HCT116 (cell line): ENCODE data around the gene KCNH5. TPM values are rescaled to one million over a fixed set of nuclear protein-coding genes. Genes with fewer than 3 reads are reported as not detected.

ENCODE experiments used
- ATAC-seq: fragments of 200-7000 bp; cut with Tn5 transposase; 2 replicates; pipeline ENCODE4 v1.9.1; 2020; ENCODE audit warnings: mild to moderate bottlenecking, moderate library complexity
- BruUV-seq: library from RNA; stranded (reverse); fragments of 400-500 nt; replicated peaks from 2 replicates; lab custom pipeline; 2021; lab: Mats Ljungman, UMichigan
- CTCF ChIA-PET: fragments of 300-600 bp; sonication (Branson Sonifier 250); formaldehyde crosslinking; loops from one replicate; lab custom pipeline; 2021; ENCODE audit warnings: antibody characterized with exemption; lab: Charles Lee
- POLR2A ChIA-PET: fragments of 300-600, 350-600 bp; sonication (Branson Sonifier 250); formaldehyde crosslinking; loops from one replicate; lab custom pipeline; 2021; ENCODE audit warnings: antibody characterized with exemption; lab: Charles Lee
- RAD21 ChIA-PET, 2 experiments: fragments of 300-600 bp; sonication (Branson Sonifier 250); formaldehyde crosslinking; loops; one replicate each; lab custom pipeline; 2023; ENCODE audit warnings: low total read pairs in 2 of 2; ENCODE audit not compliant: uncharacterized antibody in 2 of 2, unreplicated experiment in 2 of 2, low non-redundant PET in 1 of 2; lab: Charles Lee
- DNase-seq: peaks from one replicate; pipeline ENCODE4 v3.0.0-alpha.2; 2010; ENCODE audit warnings: low read depth, low spot score
- H2AFZ ChIP-seq: fragments of 200-600 bp; shearing (Covaris generic), sonication (generic); 2 replicates; pipeline ENCODE4 v1.6.1; 2017; ENCODE audit warnings: low read depth, mixed run types, mixed read lengths, antibody characterized with exemption, low read length; ENCODE audit not compliant: poor library complexity, severe bottlenecking
- H3K27ac ChIP-seq: 2 replicates; pipeline ENCODE4 v1.5.1; 2012; ENCODE audit warnings: low read depth, low read length
- H3K27me3 ChIP-seq: fragments of 200-600 bp; sonication (generic); 2 replicates; pipeline ENCODE4 v1.6.1; 2016; ENCODE audit warnings: mixed run types, low read length, mixed read lengths; ENCODE audit not compliant: insufficient read depth
- H3K36me3 ChIP-seq, 2 experiments: fragments of 200-500 bp in 1 of 2; fragments of 200-600 bp in 1 of 2; sonication (Bioruptor generic) in 1 of 2; sonication (generic) in 1 of 2; 2 replicates each; pipeline versions ENCODE4 v1.5.1 to v1.6.1; 2014 to 2016; ENCODE audit warnings: low read length in 2 of 2, inconsistent platforms in 1 of 2, mixed read lengths in 1 of 2, mixed run types in 1 of 2; ENCODE audit not compliant: insufficient read depth in 2 of 2, control insufficient read depth in 1 of 2
- H3K4me1 ChIP-seq, 2 experiments: fragments of 200-600 bp in 1 of 2; sonication (generic) in 1 of 2; 2 replicates each; pipeline versions ENCODE4 v1.5.1 to v1.6.1; 2012 to 2017; ENCODE audit warnings: low read length in 2 of 2, inconsistent platforms in 1 of 2, mild to moderate bottlenecking in 1 of 2, mixed read lengths in 1 of 2, mixed run types in 1 of 2, moderate library complexity in 1 of 2; ENCODE audit not compliant: insufficient read depth in 2 of 2, control insufficient read depth in 1 of 2
- H3K4me2 ChIP-seq: fragments of 200-600 bp; sonication (generic); 2 replicates; pipeline ENCODE4 v1.6.1; 2017; ENCODE audit warnings: mixed run types, low read length, mixed read lengths
- H3K4me3 ChIP-seq, 2 experiments: fragments of 200-600 bp in 1 of 2; sonication (generic) in 1 of 2; replicated peaks in 1 of 2; 2 replicates each; pipeline ENCODE4 v1.5.1; 2011 to 2016; ENCODE audit warnings: low read length in 2 of 2, control low read depth in 1 of 2, low read depth in 1 of 2, mild to moderate bottlenecking in 1 of 2, mixed read lengths in 1 of 2, mixed run types in 1 of 2
- H3K79me2 ChIP-seq: fragments of 200-600 bp; sonication (generic); 2 replicates; pipeline ENCODE4 v1.6.1; 2017; ENCODE audit warnings: mild to moderate bottlenecking, mixed run types, low read length, moderate library complexity, mixed read lengths; ENCODE audit not compliant: insufficient read depth
- H3K9ac ChIP-seq: fragments of 200-600 bp; sonication (generic); 2 replicates; pipeline ENCODE4 v1.6.1; 2016; ENCODE audit warnings: low read length, mixed read lengths
- H3K9me2 ChIP-seq: fragments of 200-600 bp; sonication (generic), shearing (Covaris generic); 2 replicates; pipeline ENCODE4 v1.6.1; 2017; ENCODE audit warnings: mixed run types, mild to moderate bottlenecking, moderate library complexity; ENCODE audit not compliant: insufficient read depth
- H3K9me3 ChIP-seq, 2 experiments: fragments of 200-500 bp in 1 of 2; fragments of 200-600 bp in 1 of 2; sonication (Bioruptor generic) in 1 of 2; sonication (generic) in 1 of 2; 2 replicates each; pipeline ENCODE4 v1.6.1; 2014 to 2017; ENCODE audit warnings: low read length in 2 of 2, mixed read lengths in 2 of 2, inconsistent platforms in 1 of 2, low read depth in 1 of 2, mild to moderate bottlenecking in 1 of 2, mixed run types in 1 of 2, moderate library complexity in 1 of 2; ENCODE audit not compliant: control insufficient read depth in 1 of 2, insufficient read depth in 1 of 2
- H4K20me1 ChIP-seq: fragments of 200-600 bp; sonication (generic), shearing (Covaris generic); 2 replicates; pipeline ENCODE4 v1.6.1; 2017; ENCODE audit warnings: mixed run types, mild to moderate bottlenecking, moderate library complexity; ENCODE audit not compliant: insufficient read depth
- CBX3 ChIP-seq: IDR thresholded peaks from 2 replicates; pipeline ENCODE4 v1.6.1; 2012; ENCODE audit warnings: low read depth
- EGR1 ChIP-seq: IDR thresholded peaks from 2 replicates; pipeline ENCODE4 v1.6.1; 2012; ENCODE audit warnings: low read depth
- EZH2 ChIP-seq: fragments of 200-600 bp; sonication (generic); IDR thresholded peaks from 2 replicates; pipeline ENCODE4 v1.6.1; 2017; ENCODE audit warnings: antibody characterized with exemption, mixed run types
- FOSL1 ChIP-seq: IDR thresholded peaks from 2 replicates; pipeline ENCODE4 v1.6.1; 2012; ENCODE audit warnings: low read depth
- POLR2A ChIP-seq: IDR thresholded peaks from 2 replicates; pipeline ENCODE4 v1.7.0; 2011; ENCODE audit warnings: borderline replicate concordance; ENCODE audit not compliant: insufficient read depth, insufficient read length; ENCODE audit errors: extremely low read depth
- POLR2AphosphoS5 ChIP-seq: IDR thresholded peaks from 2 replicates; pipeline ENCODE4 v1.6.1; 2011; ENCODE audit warnings: mild to moderate bottlenecking, low read depth, low read length, moderate library complexity
- RAD21 ChIP-seq: IDR thresholded peaks from 2 replicates; pipeline ENCODE4 v1.6.1; 2012; ENCODE audit warnings: low read depth, mild to moderate bottlenecking
- SIN3A ChIP-seq: IDR thresholded peaks from 2 replicates; pipeline ENCODE4 v1.6.1; 2012; ENCODE audit warnings: low read depth
- SRF ChIP-seq: IDR thresholded peaks from 2 replicates; pipeline ENCODE4 v1.6.1; 2012; ENCODE audit warnings: low read depth
- YY1 ChIP-seq: IDR thresholded peaks from 2 replicates; pipeline ENCODE4 v1.6.1; 2011; ENCODE audit warnings: low read length, low read depth, moderate library complexity, mild to moderate bottlenecking; ENCODE audit not compliant: insufficient replicate concordance; ENCODE audit errors: extremely low read depth
- ZFX ChIP-seq: fragments of 450-650 bp; IDR thresholded peaks from 2 replicates; pipeline ENCODE4 v1.6.1; 2017
- intact Hi-C: fragments of 100-400 bp; cut with micrococcal nuclease; formaldehyde crosslinking; loops from 2 replicates; pipeline ENCODE4 v1.10.0; 2022
- total RNA-seq: library from RNA; stranded (reverse); gene quantifications from one replicate; pipeline ENCODE4 v1.2.1, GENCODE V29; 2021; ENCODE audit not compliant: unreplicated experiment
- TF ChIP-seq, protein P1 (sequence below), 3 experiments: fragments of 200-600 bp in 1 of 3; sonication (generic) in 1 of 3; IDR thresholded peaks in 2 of 3; conservative IDR thresholded peaks in 1 of 3; 2 replicates each; pipeline ENCODE4 v1.5.1; 2012 to 2017; ENCODE audit warnings: low read depth in 2 of 3, low read length in 2 of 3, antibody characterized with exemption in 1 of 3, borderline replicate concordance in 1 of 3, control low read depth in 1 of 3, mild to moderate bottlenecking in 1 of 3, mixed read lengths in 1 of 3, mixed run types in 1 of 3, moderate library complexity in 1 of 3; ENCODE audit not compliant: insufficient read depth in 1 of 3
- TF ChIP-seq, protein P2 (sequence below): IDR thresholded peaks from 2 replicates; pipeline ENCODE4 v1.6.1; 2012
- TF ChIP-seq, protein P3 (sequence below): IDR thresholded peaks from 2 replicates; pipeline ENCODE4 v1.6.1; 2012; ENCODE audit warnings: low read depth

KCNH5 gene
- total RNA-seq, 1 experiment from 2014 or later: not detected

GRCh38 chr14:62854951-62855350 lies 190.3 kb downstream of the KCNH5 start:
- Histone ChIP-seq H3K4me3 (no peak overlapping the region), H3K4me1 (no peaks in the 10 kb centered on the region), H3K9me3 (peaks cover 0 to 7% of the 10 kb centered on the region in 2 experiments; a peak in 1 of 4 replicates), H3K9me2 (no peaks in the 10 kb centered on the region), H3K79me2 (no peaks in the 10 kb centered on the region), H4K20me1 (no peaks in the 10 kb centered on the region), H3K4me2 (no peak overlapping the region), H3K27me3 (no peaks in the 10 kb centered on the region), H2AFZ (no peak overlapping the region), H3K27ac (no peak overlapping the region), H3K9ac (no peak overlapping the region), H3K36me3 (no peaks in the 10 kb centered on the region)
- ATAC-seq (no peak), DNase-seq (no peak)
- intact Hi-C loops: no loop called here
- ChIA-PET CTCF (no interaction called here), POLR2A (no interaction called here), RAD21 (no interaction called here)
- TF ChIP-seq EZH2 (no peak), EGR1 (no peak), POLR2A (no peak), ZFX (no peak), FOSL1 (no peak), SRF (no peak), CBX3 (no peak), YY1 (no peak), RAD21 (no peak), SIN3A (no peak), POLR2AphosphoS5 (no peak)
- TF ChIP-seq, protein P1, sequence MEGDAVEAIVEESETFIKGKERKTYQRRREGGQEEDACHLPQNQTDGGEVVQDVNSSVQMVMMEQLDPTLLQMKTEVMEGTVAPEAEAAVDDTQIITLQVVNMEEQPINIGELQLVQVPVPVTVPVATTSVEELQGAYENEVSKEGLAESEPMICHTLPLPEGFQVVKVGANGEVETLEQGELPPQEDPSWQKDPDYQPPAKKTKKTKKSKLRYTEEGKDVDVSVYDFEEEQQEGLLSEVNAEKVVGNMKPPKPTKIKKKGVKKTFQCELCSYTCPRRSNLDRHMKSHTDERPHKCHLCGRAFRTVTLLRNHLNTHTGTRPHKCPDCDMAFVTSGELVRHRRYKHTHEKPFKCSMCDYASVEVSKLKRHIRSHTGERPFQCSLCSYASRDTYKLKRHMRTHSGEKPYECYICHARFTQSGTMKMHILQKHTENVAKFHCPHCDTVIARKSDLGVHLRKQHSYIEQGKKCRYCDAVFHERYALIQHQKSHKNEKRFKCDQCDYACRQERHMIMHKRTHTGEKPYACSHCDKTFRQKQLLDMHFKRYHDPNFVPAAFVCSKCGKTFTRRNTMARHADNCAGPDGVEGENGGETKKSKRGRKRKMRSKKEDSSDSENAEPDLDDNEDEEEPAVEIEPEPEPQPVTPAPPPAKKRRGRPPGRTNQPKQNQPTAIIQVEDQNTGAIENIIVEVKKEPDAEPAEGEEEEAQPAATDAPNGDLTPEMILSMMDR (IDR thresholded peaks at IDR 0.05 in 2 of 3, conservative IDR thresholded peaks at IDR 0.05 in 1 of 3; ENCODE audit: borderline replicate concordance in 1 of 3, insufficient read depth in 1 of 3, low read depth in 2 of 3, low read length in 2 of 3): no peak
- TF ChIP-seq, protein P2, sequence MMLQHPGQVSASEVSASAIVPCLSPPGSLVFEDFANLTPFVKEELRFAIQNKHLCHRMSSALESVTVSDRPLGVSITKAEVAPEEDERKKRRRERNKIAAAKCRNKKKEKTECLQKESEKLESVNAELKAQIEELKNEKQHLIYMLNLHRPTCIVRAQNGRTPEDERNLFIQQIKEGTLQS: no peak
- TF ChIP-seq, protein P3, sequence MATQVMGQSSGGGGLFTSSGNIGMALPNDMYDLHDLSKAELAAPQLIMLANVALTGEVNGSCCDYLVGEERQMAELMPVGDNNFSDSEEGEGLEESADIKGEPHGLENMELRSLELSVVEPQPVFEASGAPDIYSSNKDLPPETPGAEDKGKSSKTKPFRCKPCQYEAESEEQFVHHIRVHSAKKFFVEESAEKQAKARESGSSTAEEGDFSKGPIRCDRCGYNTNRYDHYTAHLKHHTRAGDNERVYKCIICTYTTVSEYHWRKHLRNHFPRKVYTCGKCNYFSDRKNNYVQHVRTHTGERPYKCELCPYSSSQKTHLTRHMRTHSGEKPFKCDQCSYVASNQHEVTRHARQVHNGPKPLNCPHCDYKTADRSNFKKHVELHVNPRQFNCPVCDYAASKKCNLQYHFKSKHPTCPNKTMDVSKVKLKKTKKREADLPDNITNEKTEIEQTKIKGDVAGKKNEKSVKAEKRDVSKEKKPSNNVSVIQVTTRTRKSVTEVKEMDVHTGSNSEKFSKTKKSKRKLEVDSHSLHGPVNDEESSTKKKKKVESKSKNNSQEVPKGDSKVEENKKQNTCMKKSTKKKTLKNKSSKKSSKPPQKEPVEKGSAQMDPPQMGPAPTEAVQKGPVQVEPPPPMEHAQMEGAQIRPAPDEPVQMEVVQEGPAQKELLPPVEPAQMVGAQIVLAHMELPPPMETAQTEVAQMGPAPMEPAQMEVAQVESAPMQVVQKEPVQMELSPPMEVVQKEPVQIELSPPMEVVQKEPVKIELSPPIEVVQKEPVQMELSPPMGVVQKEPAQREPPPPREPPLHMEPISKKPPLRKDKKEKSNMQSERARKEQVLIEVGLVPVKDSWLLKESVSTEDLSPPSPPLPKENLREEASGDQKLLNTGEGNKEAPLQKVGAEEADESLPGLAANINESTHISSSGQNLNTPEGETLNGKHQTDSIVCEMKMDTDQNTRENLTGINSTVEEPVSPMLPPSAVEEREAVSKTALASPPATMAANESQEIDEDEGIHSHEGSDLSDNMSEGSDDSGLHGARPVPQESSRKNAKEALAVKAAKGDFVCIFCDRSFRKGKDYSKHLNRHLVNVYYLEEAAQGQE: no peak
- no TSS peak for BruUV-seq
